Neuronal stem cell (in vitro differentiated cells): Measurements from ENCODE around the gene ASF1A.

Experiments used
- DNase-seq: peaks from one replicate; pipeline ENCODE4 v3.0.0-alpha.2; 2013; ENCODE audit warnings: low spot score
- H2AFZ ChIP-seq: one replicate; pipeline ENCODE4 v1.6.1; 2013; ENCODE audit warnings: mild to moderate bottlenecking, low read length, inconsistent platforms
- H2AK5ac ChIP-seq: 2 replicates; pipeline ENCODE4 v1.6.1; 2013; ENCODE audit warnings: low read depth, mild to moderate bottlenecking, inconsistent platforms, low read length, moderate library complexity, mixed read lengths
- H2BK120ac ChIP-seq: 2 replicates; pipeline ENCODE4 v1.6.1; 2013; ENCODE audit warnings: low read depth, mild to moderate bottlenecking, inconsistent platforms, low read length, moderate library complexity, mixed read lengths
- H2BK12ac ChIP-seq: one replicate; pipeline ENCODE4 v1.6.1; 2013; ENCODE audit warnings: low read length, inconsistent platforms
- H2BK15ac ChIP-seq: 2 replicates; pipeline ENCODE4 v1.6.1; 2013; ENCODE audit warnings: mild to moderate bottlenecking, low read length, inconsistent platforms, mixed read lengths
- H2BK5ac ChIP-seq: one replicate; pipeline ENCODE4 v1.6.1; 2013; ENCODE audit warnings: inconsistent platforms, mild to moderate bottlenecking, low read length, moderate library complexity
- H3K14ac ChIP-seq: one replicate; pipeline ENCODE4 v1.6.1; 2013; ENCODE audit warnings: low read length, inconsistent platforms
- H3K18ac ChIP-seq: 2 replicates; pipeline ENCODE4 v1.6.1; 2013; ENCODE audit warnings: low read length, inconsistent platforms
- H3K23ac ChIP-seq: 2 replicates; pipeline ENCODE4 v1.6.1; 2013; ENCODE audit warnings: low read depth, mild to moderate bottlenecking, mixed read lengths, low read length, inconsistent platforms; ENCODE audit not compliant: poor library complexity
- H3K27ac ChIP-seq: replicated peaks from 3 replicates; pipeline ENCODE4 v1.5.1; 2013; ENCODE audit warnings: low read length, inconsistent platforms
- H3K27me3 ChIP-seq, 3 experiments: 2 replicates each; pipeline ENCODE4 v1.6.1; 2013; ENCODE audit warnings: low read length in 3 of 3, mild to moderate bottlenecking in 2 of 3, inconsistent platforms in 1 of 3, low read depth in 1 of 3, mixed read lengths in 1 of 3, moderate library complexity in 1 of 3; ENCODE audit not compliant: control insufficient read depth in 3 of 3, insufficient read depth in 3 of 3
- H3K36me3 ChIP-seq, 2 donors: replicated peaks in 1 of 2; 2 replicates each; pipeline ENCODE4 v1.6.1; 2013; ENCODE audit warnings: low read length in 2 of 2; ENCODE audit not compliant: control insufficient read depth in 2 of 2, insufficient read depth in 2 of 2
- H3K4ac ChIP-seq: 2 replicates; pipeline ENCODE4 v1.6.1; 2013; ENCODE audit warnings: inconsistent platforms, mild to moderate bottlenecking, low read length, moderate library complexity
- H3K4me1 ChIP-seq, 2 donors: 1 replicate in 1 of 2; 2 replicates in 1 of 2; pipeline ENCODE4 v1.6.1; 2013; ENCODE audit warnings: low read length in 2 of 2, low read depth in 1 of 2; ENCODE audit not compliant: control insufficient read depth in 2 of 2, insufficient read depth in 1 of 2
- H3K4me2 ChIP-seq: one replicate; pipeline ENCODE4 v1.6.1; 2013; ENCODE audit warnings: mild to moderate bottlenecking, low read length, inconsistent platforms; ENCODE audit not compliant: insufficient read depth, poor library complexity, severe bottlenecking
- H3K4me3 ChIP-seq, 2 donors: 2 replicates each; pipeline ENCODE4 v1.5.1; 2013; ENCODE audit warnings: low read length in 2 of 2, mild to moderate bottlenecking in 2 of 2, inconsistent platforms in 1 of 2, moderate library complexity in 1 of 2
- H3K79me1 ChIP-seq: one replicate; pipeline ENCODE4 v1.6.1; 2013; ENCODE audit warnings: low read depth, mild to moderate bottlenecking, inconsistent platforms, low read length, moderate library complexity
- H3K9ac ChIP-seq: one replicate; pipeline ENCODE4 v1.6.1; 2013; ENCODE audit warnings: mild to moderate bottlenecking, low read depth, low read length, inconsistent platforms; ENCODE audit not compliant: poor library complexity
- H3K9me3 ChIP-seq, 2 donors: replicated peaks in 1 of 2; 2 replicates each; pipeline versions ENCODE3 to v1.6.1; 2013; ENCODE audit warnings: low read length in 2 of 2, mild to moderate bottlenecking in 2 of 2, inconsistent platforms in 1 of 2, low read depth in 1 of 2, mixed read lengths in 1 of 2, moderate library complexity in 1 of 2; ENCODE audit not compliant: control insufficient read depth in 2 of 2, insufficient read depth in 1 of 2
- H4K8ac ChIP-seq: one replicate; pipeline ENCODE4 v1.6.1; 2013; ENCODE audit warnings: low read depth, mild to moderate bottlenecking, inconsistent platforms, low read length, moderate library complexity
- H4K91ac ChIP-seq: one replicate; pipeline ENCODE4 v1.6.1; 2013; ENCODE audit warnings: low read length, low read depth, mild to moderate bottlenecking, inconsistent platforms; ENCODE audit not compliant: poor library complexity
- WGBS, 2 donors: extraction: QIAGEN DNeasy Blood & Tissue Kit; methylation state at CpG; one replicate each; pipeline ENCODE4 v1.1.7; 2013; ENCODE audit warnings: missing lambda C conversion rate in 2 of 2, mixed read lengths in 1 of 2; ENCODE audit not compliant: insufficient read length in 2 of 2, insufficient replicate concordance in 1 of 2; ENCODE audit errors: extremely low coverage in 2 of 2; 5-methylcytosine and 5-hydroxymethylcytosine counted together

The ASF1A gene

DNA sequence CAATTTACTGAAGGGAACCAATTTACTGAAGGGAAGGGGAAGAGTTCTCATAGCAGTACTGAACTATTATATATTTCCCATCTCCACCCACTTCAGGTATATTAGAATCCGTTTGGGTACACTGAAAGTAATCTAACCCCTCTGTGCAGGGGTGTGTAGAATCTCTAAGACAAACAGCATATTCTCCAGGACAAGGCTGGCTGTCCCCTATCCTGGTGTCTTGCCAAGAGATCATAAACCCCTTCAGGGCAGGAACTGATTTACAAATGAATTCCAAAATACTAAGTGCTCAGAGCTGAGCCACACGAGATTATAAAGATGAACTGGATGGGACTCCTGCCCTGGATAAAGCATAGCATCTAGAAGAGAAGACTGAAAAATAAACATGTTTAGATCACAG lies 9.2 kb downstream of the ASF1A start:
- no peak overlapping the region for H2BK120ac ChIP-seq
- WGBS, 2 donors = no CpG with 5 or more reads among the region's 2 CpGs
- H3K27ac ChIP-seq = no peak overlapping the region
- no peak overlapping the region for H3K4me2 ChIP-seq
- no peak overlapping the region for H3K4me3 ChIP-seq
- H4K91ac ChIP-seq = no peak overlapping the region
- H2BK12ac ChIP-seq = no peak overlapping the region
- H3K9ac ChIP-seq = no peak overlapping the region
- H2AFZ ChIP-seq = no peak overlapping the region
- peaks cover 14 to 98% of the 10 kb centered on the region in 2 donors for H3K36me3 ChIP-seq
- no peak overlapping the region for H2BK5ac ChIP-seq
- H3K14ac ChIP-seq = no peak overlapping the region
- no peaks in the 10 kb centered on the region for H3K9me3 ChIP-seq
- H2BK15ac ChIP-seq = no peak overlapping the region
- no peak overlapping the region for H2AK5ac ChIP-seq
- no peaks in the 10 kb centered on the region for H3K79me1 ChIP-seq
- peaks cover 8 to 13% of the 10 kb centered on the region in 2 donors for H3K4me1 ChIP-seq
- DNase-seq = no peak
- H3K4ac ChIP-seq = no peak overlapping the region
- H3K18ac ChIP-seq = no peak overlapping the region
- H3K23ac ChIP-seq = no peak overlapping the region
- no peak overlapping the region for H4K8ac ChIP-seq
- no peaks in the 10 kb centered on the region for H3K27me3 ChIP-seq

- Histone ChIP-seq H3K4ac (no peak overlapping the region), H3K14ac (no peak overlapping the region), H4K91ac (no peak overlapping the region), H3K79me1 (no peaks in the 10 kb centered on the region), H3K4me3 (no peak overlapping the region), H2AK5ac (no peak overlapping the region), H3K27ac (no peak overlapping the region), H3K4me1 (peaks cover 8 to 13% of the 10 kb centered on the region in 2 donors), H3K4me2 (no peak overlapping the region), H2BK120ac (no peak overlapping the region), H2AFZ (no peak overlapping the region), H3K9me3 (no peaks in the 10 kb centered on the region), H3K9ac (no peak overlapping the region), H2BK15ac (no peak overlapping the region), H4K8ac (no peak overlapping the region), H3K27me3 (no peaks in the 10 kb centered on the region), H2BK5ac (no peak overlapping the region), H2BK12ac (no peak overlapping the region), H3K23ac (no peak overlapping the region), H3K18ac (no peak overlapping the region), H3K36me3 (peaks cover 14 to 99% of the 10 kb centered on the region in 2 donors)
- no CpG with 5 or more reads among the region's 6 CpGs for WGBS, 2 donors
- DNase-seq = no peak
Observed at GRCh38 chr6:118903691-118904090, 9.7 kb downstream of the ASF1A start.

DNA sequence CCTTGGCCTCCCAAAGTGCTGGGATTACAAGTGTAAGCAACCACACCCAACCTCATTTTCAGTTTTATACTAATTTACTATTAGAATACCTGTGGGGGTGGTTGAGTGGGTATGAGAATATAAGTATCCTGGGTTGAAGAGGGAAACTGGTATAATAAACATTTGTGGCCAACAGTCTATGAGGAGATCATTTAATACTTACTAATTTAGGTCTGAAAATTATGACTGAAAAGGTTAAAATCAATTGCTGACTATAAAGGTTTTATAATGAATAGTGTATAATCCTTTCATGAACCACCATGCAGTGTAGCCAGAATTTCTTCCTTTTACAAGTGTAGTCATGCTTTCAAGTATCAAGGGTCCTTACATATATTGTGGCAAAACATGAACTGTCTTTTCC lies 11.1 kb downstream of the ASF1A start:
- no peak overlapping the region for H2BK5ac ChIP-seq
- H4K91ac ChIP-seq = no peak overlapping the region
- H4K8ac ChIP-seq = no peak overlapping the region
- H3K23ac ChIP-seq = no peak overlapping the region
- no peaks in the 10 kb centered on the region for H3K79me1 ChIP-seq
- H3K9me3 ChIP-seq = no peaks in the 10 kb centered on the region
- peaks cover 0 to 5% of the 10 kb centered on the region in 2 donors for H3K4me1 ChIP-seq
- H3K9ac ChIP-seq = no peak overlapping the region
- H3K14ac ChIP-seq = no peak overlapping the region
- no peak overlapping the region for H3K4me3 ChIP-seq
- no peak overlapping the region for H3K27ac ChIP-seq
- H2AFZ ChIP-seq = no peak overlapping the region
- no peak overlapping the region for H2BK12ac ChIP-seq
- no peak overlapping the region for H3K4me2 ChIP-seq
- no peak overlapping the region for H3K4ac ChIP-seq
- DNase-seq = no peak
- H2BK15ac ChIP-seq = no peak overlapping the region
- H3K36me3 ChIP-seq = peaks cover 14 to 98% of the 10 kb centered on the region in 2 donors
- no peak overlapping the region for H3K18ac ChIP-seq
- H3K27me3 ChIP-seq = no peaks in the 10 kb centered on the region
- H2BK120ac ChIP-seq = no peak overlapping the region
- H2AK5ac ChIP-seq = no peak overlapping the region

DNA sequence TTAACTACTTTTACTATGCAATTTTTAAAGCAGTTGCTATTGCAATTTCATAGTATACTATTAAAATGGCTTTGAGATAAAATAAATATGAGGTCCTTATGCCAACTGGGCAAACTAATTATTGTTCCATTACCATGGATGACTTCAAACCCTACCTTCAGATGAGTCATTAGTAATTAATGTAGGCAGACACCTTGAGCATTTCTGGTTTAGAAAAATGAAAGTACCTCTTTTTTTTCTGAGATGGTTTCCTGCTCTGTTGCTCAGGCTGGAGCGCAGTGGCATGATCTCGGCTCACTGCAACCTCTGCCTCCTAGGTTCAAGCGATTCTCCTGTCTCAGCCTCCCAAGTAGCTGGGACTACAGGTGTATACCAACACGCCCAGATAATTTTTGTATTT lies 11.9 kb downstream of the ASF1A start:
- Histone ChIP-seq H3K4me2 (no peak overlapping the region), H3K27me3 (no peaks in the 10 kb centered on the region), H3K4ac (no peak overlapping the region), H3K4me1 (no peaks in the 10 kb centered on the region), H2BK15ac (no peak overlapping the region), H3K27ac (no peak overlapping the region), H2BK120ac (no peak overlapping the region), H2AFZ (no peak overlapping the region), H2BK5ac (no peak overlapping the region), H3K4me3 (no peak overlapping the region), H3K9ac (no peak overlapping the region), H2BK12ac (no peak overlapping the region), H3K14ac (no peak overlapping the region), H3K79me1 (no peaks in the 10 kb centered on the region), H2AK5ac (no peak overlapping the region), H4K8ac (no peak overlapping the region), H4K91ac (no peak overlapping the region), H3K23ac (no peak overlapping the region), H3K18ac (no peak overlapping the region), H3K9me3 (no peaks in the 10 kb centered on the region), H3K36me3 (peaks cover 14 to 98% of the 10 kb centered on the region in 2 donors)
- DNase-seq = no peak
- WGBS, 2 donors = no CpG with 5 or more reads among the region's 4 CpGs
